GM18873 (cell line): ENCODE measurements around the gene TMC5.

Experiments used
- ATAC-seq: cut with Tn5 transposase; IDR thresholded peaks from one replicate; pipeline ENCODE4 v1.9.1; 2021; ENCODE audit warnings: mild to moderate bottlenecking, moderate library complexity, moderate number of reproducible peaks; ENCODE audit not compliant: unreplicated experiment, low FRiP score

The TMC5 gene

DNA sequence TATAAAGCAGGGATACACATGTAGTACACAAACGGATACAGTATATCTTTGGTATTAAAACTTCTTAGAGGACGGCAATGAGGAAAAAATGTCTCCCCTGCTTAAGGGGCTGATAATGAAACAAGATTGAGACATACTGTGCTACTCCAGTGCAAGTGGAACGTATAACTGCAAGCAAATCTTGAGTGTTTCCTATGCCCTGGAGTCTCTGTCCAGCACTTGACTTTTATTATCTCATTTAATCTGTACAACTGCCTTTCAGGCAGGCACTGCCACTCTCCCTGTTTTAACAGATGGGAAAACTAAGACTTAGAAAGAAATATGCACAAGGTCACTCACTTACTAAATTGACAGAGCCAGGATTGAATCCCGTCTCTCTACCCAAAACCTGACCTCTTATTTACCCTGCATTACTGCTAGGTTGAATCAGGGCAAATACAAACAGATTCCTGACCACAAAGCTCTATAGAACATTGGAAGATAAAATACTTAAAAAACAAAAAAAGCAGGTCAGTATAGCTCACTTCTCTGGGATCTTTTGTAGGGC lies 28.7 kb downstream of the TMC5 start:
- no peak for ATAC-seq

DNA sequence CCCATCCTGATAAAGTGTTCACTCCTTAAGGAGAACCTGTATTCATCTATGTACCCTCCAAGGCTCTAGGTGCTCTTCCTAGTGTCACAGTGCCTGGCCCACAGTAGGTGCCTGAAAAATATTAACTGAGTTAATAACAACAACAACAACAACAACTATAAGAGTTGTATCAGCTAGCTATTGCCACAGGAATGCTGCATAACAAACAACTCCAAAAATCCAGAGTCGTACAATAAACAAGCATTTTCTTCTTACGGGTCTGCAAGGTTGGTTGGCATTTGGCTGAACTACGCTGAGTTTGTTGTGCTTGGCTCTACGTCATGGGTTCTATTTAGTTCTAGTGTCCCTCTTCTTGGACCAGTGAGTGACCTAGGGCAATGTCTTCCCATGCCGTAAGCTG lies 29.2 kb downstream of the TMC5 start:
- no peak for ATAC-seq

DNA sequence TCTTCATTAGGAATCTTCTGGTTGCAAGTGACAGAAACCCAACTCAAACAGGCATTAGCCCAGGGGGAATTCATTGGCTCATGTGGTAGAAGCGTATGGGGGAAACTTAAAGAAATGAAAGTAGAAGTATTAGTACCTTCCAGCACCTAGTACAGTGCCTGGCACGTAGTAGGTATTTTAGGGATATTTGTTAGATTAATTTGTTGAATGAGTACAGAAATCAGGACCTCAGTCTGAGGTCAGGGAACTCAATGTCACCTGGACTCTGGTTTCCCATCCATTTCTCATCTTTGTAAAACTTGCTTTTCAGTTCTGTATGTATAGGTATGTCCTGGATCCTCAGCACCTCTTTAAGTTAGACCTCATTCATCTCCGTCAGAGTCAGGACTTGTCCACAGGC lies 32.5 kb downstream of the TMC5 start:
- ATAC-seq, result no peak

DNA sequence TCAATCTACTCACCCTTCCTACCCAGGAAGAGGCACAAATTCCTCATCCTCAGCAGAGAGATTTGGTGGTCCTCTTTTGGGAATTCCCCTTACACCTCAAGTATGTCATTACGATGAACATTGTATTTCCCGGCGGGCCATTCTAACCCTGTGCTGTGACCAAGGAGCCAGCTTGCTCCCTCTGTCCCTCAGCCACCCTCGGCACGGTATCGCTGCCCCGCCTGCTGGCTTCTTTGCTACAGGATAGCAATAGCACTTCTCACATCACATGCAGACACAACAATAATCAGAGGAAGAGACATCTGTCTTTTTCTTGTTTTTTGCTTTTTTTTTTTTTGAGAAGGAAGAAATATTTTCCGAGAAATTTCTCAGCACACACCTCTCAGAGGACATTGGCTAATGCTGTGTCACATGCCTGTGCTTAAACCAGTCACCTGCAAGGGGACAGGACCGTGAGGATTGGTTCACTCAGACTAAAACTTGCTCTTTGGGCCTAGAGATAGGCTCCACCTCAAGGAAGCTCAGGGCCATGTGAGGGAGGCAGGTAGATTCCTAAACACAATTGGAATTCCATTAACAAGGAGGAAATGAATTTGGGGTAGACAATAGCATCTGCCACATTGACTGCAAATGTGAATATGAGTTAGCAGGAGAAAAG lies 41.2 kb downstream of the TMC5 start:
- no peak for ATAC-seq

- ATAC-seq, result no peak
Measured at GRCh38 chr16:19460397-19460796, 42.7 kb downstream of the TMC5 start.

- ATAC-seq, result no peak
Measured at GRCh38 chr16:19463468-19464315, 46.0 kb downstream of the TMC5 start.

- ATAC-seq, result no peak
Measured at GRCh38 chr16:19468300-19468699, 50.6 kb downstream of the TMC5 start.

DNA sequence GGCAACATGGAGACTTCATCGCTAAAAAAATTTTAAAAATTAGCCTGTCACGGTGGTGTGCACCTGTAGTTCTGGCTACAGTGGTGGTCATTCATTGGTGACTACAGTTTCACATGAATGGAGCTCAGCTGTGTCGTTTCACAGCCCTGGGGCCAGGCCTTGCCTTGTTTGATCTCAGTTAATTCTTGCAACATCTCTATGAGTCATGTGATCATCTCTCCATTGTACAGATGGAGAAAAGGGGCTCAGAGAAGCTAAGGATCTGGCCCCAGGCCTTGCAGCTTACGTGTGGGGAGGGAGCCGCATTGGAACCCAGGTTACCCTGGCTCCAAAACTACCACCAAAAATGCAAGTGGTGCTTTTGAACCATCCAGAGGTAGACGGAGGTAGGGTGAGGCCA lies 54.8 kb downstream of the TMC5 start:
- ATAC-seq, result no peak

- no peak for ATAC-seq
Measured at GRCh38 chr16:19474617-19475016, 56.9 kb downstream of the TMC5 start.

GRCh38 chr16:19478505-19478904 lies 60.8 kb downstream of the TMC5 start:
- no peak for ATAC-seq

GRCh38 chr16:19479302-19479721 lies 61.6 kb downstream of the TMC5 start:
- no peak for ATAC-seq

- ATAC-seq, result no peak
Measured at GRCh38 chr16:19481296-19481695, 63.6 kb downstream of the TMC5 start.

GRCh38 chr16:19481769-19482168 lies 64.1 kb downstream of the TMC5 start:
- no peak for ATAC-seq

DNA sequence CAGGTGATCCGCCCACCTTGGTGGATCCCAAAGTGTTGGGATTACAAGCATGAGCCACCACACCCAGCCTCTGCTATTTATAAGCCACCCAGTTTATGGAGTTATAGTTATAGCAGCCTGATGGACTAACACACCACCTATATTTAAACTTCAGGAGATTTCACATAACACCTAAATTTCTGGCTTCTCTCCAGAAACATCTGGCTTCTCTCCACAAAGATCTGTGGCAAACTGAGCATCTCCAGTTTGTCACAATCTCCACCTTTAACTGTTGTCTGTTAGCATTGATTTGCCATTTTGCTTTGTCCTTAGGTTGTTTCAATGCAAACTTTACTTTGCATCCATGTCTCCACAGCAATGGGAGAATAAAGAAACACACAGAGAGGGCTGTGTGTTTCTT lies 64.6 kb downstream of the TMC5 start:
- ATAC-seq, result no peak

GRCh38 chr16:19484096-19484495 lies 66.4 kb downstream of the TMC5 start:
- no peak for ATAC-seq

- no peak for ATAC-seq
Measured at GRCh38 chr16:19485611-19486010, 67.9 kb downstream of the TMC5 start.

- ATAC-seq, result no peak
Measured at GRCh38 chr16:19486051-19486450, 68.4 kb downstream of the TMC5 start.

DNA sequence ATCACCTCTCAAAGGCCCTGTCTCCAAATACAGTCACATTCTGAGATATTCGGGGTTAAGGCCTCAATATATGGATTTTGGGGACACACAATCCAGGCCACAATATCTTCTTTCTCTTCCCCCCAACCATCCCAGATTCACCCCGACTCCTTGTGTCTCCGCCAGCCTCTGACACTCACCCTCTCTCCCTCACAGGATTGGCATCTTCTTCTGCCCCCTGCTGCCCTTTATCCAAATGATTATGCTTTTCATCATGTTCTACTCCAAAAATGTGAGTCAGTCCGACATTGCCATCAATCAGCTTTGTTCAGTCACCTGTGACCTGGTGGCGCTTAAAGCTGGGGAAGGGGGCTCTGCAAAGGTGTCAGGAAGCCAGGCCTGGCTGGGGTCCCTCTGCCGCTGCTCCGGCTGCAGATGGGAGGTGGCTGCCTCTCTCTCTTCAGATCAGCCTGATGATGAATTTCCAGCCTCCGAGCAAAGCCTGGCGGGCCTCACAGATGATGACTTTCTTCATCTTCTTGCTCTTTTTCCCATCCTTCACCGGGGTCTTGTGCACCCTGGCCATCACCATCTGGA lies 69.2 kb downstream of the TMC5 start:
- no peak for ATAC-seq

- ATAC-seq, result no peak
Measured at GRCh38 chr16:19488213-19488640, 70.5 kb downstream of the TMC5 start.

- no peak for ATAC-seq
Measured at GRCh38 chr16:19490619-19491018, 72.9 kb downstream of the TMC5 start.

DNA sequence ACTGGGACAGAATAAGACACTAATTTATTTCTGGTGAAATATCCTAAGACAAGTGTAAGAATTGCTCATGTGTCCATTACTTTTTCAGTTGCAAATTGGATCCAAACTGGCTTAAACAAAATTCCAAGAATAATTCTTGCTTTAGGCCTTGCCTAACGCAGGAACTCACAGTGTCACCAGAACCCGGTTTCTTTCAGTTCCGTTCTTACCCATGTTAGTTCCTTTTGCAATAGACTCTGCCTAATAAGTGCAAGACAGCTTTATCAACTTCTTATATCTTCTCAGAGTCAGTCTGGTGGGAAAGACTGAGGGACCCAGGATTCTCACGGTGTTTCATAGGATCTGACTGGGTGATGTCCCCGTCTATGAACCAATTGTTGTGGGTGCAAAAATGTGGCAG lies 79.5 kb downstream of the TMC5 start:
- ATAC-seq, result no peak
